Stimulated activated CD4-positive, alpha-beta T cell treated with anti-CD3 and anti-CD28 coated beads, Interleukin-4, amount 100 ng/mL, for 48 hours (primary cell): ENCODE data around the gene SUPT6H.

Source experiments
- DNase-seq, 2 donors: peaks; one replicate each; pipeline ENCODE4 v3.0.0-alpha.2; 2020; ENCODE audit warnings: low read depth in 2 of 2

Gene SUPT6H

DNA sequence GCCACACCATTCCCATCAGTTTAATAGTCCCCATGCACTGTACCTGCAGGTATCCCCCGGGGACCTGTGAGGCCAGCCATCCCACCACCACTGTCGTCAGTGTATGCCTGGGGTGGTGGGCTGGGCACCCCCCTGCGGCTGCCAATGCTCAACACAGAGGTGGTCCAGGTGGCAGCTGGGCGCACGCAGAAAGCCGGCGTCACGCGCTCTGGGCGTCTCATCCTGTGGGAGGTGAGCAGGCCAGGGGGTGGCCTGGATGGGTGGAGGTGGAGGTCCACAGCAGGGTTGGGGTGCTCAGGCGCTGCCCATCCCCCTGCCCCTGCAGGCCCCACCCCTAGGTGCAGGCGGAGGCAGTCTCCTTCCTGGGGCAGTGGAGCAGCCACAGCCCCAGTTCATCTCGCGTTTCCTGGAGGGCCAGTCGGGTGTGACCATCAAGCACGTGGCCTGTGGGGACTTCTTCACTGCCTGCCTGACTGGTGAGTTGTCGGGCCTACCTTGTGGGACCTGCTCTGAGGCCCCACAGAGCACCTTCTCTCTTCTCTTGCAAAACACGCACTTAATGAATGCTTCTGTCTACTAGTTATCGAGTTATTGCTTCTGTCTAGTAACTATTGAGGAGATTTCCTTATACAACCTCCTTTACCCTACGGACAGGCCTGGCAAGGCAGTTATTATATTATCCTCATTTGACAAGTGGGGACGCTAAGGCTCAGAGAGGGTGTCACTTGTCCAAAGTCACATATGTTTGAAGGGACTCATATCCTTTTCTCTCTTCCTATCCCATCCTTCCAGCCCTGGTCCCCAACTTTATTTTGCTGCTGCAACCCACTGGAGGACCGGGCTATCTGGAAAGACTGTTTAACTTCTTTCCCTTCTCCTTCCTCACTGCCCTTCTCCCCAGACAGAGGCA, 76.0 kb downstream of the SUPT6H start:
- no peak for DNase-seq

DNA sequence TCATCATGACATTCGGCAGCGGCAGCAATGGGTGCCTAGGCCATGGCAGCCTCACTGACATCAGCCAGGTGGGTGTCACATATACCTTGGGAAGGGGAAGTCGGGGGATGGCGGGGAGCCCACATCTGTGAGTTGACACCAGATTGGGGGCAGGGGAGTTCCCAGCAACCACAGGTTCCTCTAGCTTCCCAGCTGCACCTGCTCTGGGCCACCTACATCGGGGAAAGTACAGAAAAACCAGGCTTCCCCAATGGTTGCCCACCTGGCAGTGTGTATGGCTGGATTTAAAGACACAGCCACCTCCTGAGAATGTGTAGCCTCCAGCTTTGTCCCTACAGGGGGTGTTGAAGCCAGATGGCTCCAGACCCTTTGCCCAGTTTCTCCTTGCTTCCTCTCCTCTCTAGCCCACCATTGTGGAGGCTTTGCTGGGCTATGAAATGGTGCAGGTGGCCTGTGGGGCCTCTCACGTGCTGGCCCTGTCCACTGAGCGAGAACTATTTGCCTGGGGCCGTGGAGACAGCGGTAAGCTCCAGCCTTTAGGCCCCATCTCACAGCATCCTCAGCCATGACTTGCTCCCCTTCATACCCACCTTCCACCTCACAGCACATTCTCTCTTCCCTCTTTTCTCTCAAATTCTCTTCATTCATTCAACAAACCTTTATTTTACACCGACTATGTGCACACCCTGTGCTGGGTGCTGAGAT, 76.8 kb downstream of the SUPT6H start:
- no peak for DNase-seq

DNA sequence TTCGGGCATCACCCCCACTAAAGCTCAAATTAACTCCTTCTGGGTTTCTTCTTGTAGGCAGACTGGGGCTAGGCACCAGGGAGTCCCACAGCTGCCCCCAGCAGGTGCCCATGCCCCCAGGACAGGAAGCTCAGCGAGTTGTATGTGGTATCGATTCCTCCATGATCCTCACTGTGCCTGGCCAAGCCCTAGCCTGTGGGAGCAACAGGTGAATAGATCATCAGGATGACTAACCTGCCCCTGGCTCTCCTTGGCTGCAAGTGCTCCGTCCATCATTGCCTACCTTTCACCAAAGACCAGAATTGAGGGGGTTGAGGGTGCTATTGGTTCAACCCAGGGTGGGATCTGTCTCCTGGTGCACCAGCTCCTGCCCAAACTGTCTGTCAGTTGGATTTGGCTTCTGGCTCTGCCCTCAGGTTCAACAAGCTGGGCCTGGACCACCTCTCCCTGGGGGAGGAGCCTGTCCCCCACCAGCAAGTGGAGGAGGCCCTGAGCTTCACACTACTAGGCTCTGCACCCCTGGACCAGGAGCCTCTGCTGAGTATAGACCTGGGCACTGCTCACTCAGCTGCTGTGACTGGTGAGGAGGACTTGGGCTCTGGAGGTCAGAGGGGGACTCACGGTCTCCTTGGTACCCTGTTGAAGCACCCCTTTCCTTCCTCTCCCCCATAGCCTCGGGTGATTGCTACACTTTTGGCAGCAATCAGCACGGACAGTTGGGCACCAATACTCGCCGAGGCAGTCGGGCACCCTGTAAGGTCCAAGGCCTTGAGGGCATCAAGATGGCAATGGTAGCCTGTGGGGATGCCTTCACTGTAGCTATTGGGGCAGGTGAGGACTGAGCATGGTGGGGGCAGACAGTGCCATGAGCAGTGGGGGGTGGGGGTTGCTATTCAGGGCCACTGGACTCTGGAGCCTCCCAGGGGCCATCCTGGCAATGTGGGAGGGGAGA, 78.7 kb downstream of the SUPT6H start:
- DNase-seq: no peak

DNA sequence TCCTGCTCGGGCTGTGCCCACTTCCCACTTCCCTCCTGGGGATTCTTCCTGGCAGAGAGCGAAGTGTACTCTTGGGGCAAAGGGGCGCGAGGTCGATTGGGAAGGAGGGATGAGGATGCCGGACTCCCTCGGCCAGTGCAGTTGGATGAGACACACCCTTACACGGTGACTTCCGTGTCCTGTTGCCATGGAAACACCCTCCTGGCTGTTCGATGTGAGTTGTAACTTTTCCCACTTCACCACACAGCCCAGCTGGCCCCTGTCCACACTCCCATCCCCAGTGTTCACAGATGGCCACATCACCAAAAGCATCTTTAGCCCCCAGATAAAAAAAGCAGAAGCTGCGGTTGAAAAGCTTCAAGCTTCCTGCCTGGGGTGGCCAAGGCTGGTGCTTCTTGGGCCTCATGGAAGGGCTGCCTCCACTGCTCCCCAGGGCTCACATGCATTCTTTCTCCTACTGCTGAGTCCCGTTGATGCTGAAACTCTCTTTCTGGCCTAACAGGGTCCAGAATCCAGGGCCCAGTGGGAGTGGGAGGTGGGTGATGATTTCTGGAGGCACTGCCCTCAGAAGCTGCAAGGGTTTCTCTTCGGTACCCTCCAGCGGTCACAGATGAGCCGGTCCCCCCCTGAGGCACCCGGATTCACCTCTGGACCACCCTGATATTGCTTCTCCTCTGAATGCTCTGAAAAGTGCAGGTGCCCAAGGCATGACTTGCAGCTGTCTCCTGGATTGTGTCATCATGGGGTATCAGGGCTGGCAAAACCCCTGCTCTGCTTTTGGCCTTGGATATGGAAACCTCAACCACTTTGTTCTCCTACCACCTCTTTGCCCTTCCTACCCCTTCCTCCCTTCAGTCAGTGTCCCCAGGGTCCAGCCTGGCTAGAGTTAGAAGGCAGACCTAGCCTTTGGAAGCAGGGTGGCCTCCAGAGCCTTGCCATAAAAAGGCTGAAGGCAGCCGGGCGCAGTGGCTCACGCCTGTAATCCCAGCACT, 79.6 kb downstream of the SUPT6H start:
- no peak for DNase-seq

DNA sequence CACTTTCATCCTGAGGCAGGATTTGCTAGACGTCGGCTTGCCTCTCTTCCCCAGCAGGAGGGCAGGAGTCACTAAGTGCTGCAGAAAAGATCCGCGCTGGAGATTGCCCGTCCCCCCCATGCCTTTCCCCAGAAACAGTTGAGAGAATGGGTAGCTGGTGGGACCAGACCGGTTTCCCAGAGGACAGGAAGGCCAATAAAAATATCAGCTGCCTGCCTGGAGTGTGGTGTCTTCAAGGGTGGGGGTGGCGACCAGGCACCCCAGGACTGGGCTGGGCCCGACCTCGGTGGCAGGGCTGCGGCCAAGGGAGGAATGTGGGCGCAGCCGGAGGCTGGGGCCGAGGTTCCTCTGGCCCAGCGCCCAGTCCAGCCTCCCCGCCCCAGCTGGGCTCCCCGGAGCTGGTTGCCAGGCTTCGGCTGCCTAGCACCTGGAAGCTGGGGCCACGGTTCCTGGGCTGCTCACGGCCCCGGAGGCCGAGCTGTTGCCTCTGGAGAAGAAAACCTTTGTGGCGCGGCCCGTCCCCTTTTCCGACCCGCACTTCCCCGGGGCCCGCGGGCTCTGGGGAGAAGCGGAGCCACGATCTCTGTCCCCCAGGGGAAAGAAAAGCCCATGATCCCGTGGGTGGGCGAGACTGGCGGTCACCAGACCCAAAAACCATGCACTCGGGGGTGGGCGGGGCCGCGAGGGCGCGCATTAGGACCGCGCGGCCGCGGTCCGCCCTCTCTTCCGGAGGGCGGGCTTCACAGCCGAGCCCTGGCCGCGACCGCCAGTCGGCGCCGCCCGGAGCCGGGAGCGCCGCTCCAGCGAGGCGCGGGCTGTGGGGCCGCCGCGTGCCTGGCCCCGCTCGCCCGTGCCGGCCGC, 81.5 kb downstream of the SUPT6H start, which contains the start of gene TRAF4:
TSS of gene TRAF4 (plus strand) at position 769 of the 861 bp plus-strand sequence. CDS start 102 bp downstream, outside the sequence.
- DNase-seq: peak; percentile 71 to 78

DNA sequence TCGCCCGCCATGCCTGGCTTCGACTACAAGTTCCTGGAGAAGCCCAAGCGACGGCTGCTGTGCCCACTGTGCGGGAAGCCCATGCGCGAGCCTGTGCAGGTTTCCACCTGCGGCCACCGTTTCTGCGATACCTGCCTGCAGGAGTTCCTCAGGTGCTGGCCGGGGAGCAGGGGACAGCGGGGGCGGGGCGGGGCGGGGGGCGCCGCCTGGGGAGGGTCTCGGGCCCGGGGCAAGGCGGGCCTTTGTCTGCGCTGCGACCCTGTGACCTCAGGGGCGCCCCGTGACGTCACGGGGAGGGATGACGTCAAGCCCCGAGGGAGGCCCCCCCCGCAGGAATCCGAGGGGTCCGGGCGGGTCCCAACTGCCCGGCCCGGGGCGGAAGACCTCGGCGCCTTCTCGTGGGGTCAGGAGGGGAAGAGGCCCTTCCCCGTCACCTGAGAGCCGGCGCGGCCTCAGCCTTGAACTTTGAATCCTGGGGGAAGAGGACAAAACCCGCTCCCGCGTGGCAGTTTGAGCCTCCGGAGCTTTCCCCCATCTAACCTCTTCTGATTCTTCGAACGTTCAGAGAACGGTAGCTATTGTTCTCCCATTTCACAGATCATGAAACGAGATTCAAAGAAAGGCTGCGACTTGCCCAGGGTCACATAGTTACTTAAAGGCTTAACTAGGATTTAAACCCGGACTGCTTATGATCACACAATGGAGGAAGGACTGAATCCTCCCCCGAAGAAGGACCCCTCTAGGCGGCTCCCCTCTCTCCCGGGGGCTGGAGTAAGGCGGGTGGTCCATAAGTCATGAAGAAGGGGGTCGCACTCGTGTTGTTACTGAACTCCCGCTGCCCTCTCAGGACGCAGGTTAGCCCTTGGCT, 82.3 kb downstream of the SUPT6H start:
- DNase-seq: peak; percentile 61 to 62

DNA sequence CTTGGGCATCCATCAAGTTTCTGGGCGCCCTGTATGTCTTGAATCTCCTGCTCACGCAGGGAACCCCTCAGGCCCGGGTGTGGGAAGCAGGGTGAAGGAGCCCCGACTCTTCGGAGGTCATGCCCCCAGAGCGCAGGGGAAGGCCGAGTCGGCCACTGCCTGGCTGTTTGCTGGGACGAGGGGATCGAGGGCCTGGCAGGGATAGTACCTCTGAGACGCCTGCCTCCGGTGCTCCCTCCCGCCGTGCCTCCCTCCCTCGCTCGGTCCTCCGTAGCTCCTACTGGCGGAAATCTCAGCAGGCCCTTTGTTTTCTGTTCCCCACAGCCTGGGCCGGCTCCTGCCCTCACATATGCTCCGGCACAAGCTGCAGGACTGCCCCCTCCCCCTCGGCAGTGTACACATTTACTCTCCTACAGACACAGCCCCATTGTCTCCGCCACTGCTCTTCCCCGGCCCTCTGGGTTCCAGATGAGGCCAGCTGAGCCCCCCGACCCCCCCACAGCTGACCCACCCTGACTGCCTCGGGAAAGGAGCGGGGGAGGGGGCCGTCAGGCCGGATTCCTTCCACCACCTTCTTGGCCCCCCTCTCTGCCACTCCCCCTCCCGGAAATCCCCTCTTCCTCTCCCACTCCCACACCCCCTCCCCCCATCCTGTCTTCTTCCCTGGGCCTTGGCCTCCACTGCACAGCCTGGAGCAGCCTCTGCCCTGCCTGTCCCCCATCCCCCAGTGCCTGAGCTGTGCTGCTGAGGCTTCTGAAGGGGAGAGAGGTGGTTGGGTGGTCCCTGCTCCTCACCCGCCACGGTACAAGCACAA, 83.2 kb downstream of the SUPT6H start:
- no peak for DNase-seq

DNA sequence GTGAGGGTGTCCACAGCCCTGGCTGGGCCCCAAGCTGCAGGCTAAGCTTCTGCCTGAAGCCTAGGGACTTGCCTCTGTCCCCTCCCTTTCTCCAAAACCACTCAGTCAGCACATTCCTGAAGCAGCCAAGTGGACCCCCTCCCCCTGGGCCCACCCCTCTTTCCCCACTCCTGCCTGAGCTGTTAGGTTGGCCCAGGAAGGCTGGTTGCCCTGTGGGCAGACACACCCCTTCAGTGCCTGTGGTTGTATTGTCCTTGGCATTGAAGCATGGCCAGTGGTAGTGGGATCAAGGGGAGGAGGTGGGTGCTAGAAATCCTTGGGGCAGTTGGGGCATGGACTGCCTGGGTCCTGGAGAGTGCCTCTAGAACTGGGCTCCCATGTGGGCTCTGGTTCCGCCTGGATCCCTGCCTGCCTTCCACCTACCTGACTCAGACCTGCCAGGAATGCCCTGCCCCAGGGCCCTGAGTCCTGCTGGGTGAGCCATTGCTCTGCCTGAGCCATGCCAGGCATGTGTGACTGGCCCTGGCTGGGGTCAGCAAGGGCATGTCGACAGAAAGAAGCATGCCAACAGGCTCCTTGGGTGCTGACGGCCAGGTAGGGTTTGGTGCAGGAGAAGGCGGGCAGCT, 83.9 kb downstream of the SUPT6H start:
- DNase-seq: no peak

DNA sequence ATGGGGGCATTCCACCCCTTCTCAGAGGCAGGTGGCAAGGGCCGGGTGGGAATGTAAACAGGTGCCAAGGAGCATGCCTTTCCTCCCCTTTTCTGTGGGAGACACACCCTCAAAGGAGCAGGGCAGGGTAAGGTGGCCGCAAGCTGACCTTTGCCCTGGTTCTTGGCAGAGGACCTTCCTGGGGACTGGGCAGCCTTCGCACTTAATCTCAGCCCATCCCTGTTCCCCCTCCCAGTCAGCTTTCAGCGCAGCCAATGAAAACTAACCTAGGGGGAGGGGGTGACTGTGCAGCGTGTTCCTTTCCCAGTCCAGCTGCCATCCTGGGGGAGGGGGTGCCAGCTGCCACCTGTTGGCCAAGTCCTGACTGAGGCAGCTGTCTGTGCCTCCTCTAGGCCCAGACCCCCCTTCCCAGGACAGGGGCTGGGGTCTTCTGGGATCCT, 84.6 kb downstream of the SUPT6H start:
- DNase-seq: no peak

DNA sequence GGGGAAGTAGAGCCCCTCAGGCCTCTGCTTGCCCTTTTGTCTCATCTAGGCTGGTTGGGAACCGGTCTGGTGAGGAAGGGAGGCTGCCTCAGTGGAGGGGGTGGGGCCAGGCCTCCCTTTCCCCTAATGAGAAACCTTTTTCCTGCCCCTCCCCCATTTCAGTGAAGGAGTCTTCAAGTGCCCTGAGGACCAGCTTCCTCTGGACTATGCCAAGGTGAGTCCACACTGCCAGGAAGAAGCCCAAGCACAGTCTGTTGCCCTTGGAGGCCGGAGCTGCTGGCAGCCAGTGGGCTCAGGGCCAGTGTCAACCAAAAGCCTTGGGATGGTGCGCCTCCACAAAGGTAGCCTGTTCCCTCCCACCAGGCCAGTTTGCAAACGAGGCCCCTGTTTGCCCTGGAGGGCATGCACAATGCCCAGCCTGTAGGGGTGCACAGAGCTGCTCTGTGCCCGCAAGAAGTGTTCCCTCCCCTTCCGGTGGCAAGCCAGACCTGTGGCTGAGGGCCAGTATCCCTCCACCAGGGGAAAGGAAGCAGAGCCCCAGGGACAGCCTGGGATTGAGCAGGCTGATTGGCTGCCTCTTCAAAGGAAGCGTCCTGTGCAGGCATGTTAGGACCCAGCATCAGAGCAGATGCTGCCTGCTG, 85.2 kb downstream of the SUPT6H start:
- no peak for DNase-seq

DNA sequence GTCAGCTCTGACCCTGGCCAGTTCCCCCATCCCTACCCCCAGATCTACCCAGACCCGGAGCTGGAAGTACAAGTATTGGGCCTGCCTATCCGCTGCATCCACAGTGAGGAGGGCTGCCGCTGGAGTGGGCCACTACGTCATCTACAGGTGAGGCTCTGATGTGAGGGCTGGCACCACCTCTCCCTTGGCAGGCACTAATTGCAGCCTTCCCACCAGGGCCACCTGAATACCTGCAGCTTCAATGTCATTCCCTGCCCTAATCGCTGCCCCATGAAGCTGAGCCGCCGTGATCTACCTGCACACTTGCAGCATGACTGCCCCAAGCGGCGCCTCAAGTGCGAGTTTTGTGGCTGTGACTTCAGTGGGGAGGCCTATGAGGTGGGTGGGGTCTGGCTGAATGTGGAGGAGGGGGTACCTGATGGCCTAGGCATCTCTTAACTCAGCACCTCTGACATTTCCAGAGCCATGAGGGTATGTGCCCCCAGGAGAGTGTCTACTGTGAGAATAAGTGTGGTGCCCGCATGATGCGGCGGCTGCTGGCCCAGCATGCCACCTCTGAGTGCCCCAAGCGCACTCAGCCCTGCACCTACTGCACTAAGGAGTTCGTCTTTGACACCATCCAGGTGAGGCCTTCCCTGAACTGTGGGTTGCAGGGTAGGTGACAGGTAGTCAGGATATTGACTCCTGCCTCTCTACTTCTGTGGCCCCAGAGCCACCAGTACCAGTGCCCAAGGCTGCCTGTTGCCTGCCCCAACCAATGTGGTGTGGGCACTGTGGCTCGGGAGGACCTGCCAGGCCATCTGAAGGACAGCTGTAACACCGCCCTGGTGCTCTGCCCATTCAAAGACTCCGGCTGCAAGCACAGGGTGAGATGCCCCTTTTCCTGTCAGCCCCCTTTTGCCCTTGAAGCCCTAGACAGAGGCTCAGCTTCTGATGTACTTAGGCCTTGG, 86.1 kb downstream of the SUPT6H start:
- DNase-seq: no peak

DNA sequence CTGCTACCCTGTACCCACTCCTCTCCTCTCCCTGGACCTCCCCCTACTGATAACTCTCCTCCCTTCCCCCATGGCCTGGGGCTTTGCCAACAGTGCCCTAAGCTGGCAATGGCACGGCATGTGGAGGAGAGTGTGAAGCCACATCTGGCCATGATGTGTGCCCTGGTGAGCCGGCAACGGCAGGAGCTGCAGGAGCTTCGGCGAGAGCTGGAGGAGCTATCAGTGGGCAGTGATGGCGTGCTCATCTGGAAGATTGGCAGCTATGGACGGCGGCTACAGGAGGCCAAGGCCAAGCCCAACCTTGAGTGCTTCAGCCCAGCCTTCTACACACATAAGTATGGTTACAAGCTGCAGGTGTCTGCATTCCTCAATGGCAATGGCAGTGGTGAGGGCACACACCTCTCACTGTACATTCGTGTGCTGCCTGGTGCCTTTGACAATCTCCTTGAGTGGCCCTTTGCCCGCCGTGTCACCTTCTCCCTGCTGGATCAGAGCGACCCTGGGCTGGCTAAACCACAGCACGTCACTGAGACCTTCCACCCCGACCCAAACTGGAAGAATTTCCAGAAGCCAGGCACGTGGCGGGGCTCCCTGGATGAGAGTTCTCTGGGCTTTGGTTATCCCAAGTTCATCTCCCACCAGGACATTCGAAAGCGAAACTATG, 87.0 kb downstream of the SUPT6H start:
- no peak for DNase-seq

DNA sequence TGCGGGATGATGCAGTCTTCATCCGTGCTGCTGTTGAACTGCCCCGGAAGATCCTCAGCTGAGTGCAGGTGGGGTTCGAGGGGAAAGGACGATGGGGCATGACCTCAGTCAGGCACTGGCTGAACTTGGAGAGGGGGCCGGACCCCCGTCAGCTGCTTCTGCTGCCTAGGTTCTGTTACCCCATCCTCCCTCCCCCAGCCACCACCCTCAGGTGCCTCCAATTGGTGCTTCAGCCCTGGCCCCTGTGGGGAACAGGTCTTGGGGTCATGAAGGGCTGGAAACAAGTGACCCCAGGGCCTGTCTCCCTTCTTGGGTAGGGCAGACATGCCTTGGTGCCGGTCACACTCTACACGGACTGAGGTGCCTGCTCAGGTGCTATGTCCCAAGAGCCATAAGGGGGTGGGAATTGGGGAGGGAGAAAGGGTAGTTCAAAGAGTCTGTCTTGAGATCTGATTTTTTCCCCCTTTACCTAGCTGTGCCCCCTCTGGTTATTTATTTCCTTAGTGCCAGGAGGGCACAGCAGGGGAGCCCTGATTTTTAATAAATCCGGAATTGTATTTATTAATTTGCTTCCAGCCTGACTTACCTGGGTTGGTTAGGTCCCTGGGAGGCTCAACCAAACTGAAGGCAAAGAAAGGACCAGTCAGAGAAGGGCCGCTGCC, 87.6 kb downstream of the SUPT6H start:
- DNase-seq: no peak
